ENCODE results near the gene DNTT. TPM values are rescaled to one million over a fixed set of nuclear protein-coding genes. Genes with fewer than 3 reads are reported as not detected.

The DNTT gene
- total and polyA plus RNA-seq, 9 of the 15 experiments (the other 6 are each of a cell fraction or from before 2014, with no cell fraction given): not detected

GRCh38 chr10:96321822-96322221, 17.6 kb downstream of the DNTT start:
- Histone ChIP-seq H3K9ac (ENCODE audit: insufficient read depth in 1 of 2, low read depth in 2 of 2, low read length in 2 of 2) (no peak overlapping the region), H3K36me3 (ENCODE audit: control insufficient read depth, insufficient read depth, low read length) (no peaks in the 10 kb centered on the region), H3K27me3 (ENCODE audit: control insufficient read depth in 2 of 2, insufficient read depth in 2 of 2, low read length in 2 of 2) (peaks cover 4 to 13% of the 10 kb centered on the region in 2 experiments; a peak in 3 of 5 replicates), H3K27ac (ENCODE audit: extremely low read depth, low read depth, low read length) (no peak overlapping the region), H3K79me2 (ENCODE audit: control insufficient read depth, insufficient read depth, low read length) (no peaks in the 10 kb centered on the region), H3K9me3 (replicated peaks; ENCODE audit: control insufficient read depth, insufficient read depth, low read depth, low read length) (no peaks in the 10 kb centered on the region), H3K4me3 (no peak overlapping the region), H3K4me1 (replicated peaks in 1 of 2; ENCODE audit: control insufficient read depth in 2 of 2, insufficient read depth in 2 of 2, low read length in 2 of 2) (no peaks in the 10 kb centered on the region), H2AFZ (ENCODE audit: low read depth, low read length) (no peak overlapping the region), H3K9me1 (ENCODE audit: control insufficient read depth, insufficient read depth, low read length) (no peaks in the 10 kb centered on the region), H3K4me2 (ENCODE audit: insufficient read depth, low read length) (no peak overlapping the region), H4K20me1 (replicated peaks; ENCODE audit: control insufficient read depth, insufficient read depth, low read length) (no peaks in the 10 kb centered on the region)
- POLR2A ChIA-PET: interaction anchor here (0.7 kb wide), 1 partner anchor 12 kb away, joined by 3 read pairs; no protein-coding TSS in a partner anchor
- WGBS (ENCODE audit: insufficient coverage, low coverage, missing lambda C conversion rate): 0% methylated on average over 3 of the region's 5 CpGs
- intact Hi-C loops (cut with micrococcal nuclease) (no loop called here), in situ Hi-C loops (cut with MboI) (loop anchor here (10.0 kb wide), 1 partner anchor 307 kb away; no protein-coding TSS in a partner anchor)
- DNase-seq (ENCODE audit: extremely low read depth in 1 of 4, low spot score in 3 of 4) (no peak), FAIRE-seq (no peak), ATAC-seq (no peak)
- CTCF ChIA-PET (ENCODE audit: low intra/inter-chr PET ratio): no interaction called here
- no TSS peak for BruUV-seq (replicated peaks)
- TF ChIP-seq EHMT2 (IDR thresholded peaks at IDR 0.05) (no peak), CTCF (IDR thresholded peaks at IDR 0.05 in 2 of 3, conservative IDR thresholded peaks at IDR 0.05 in 1 of 3; ENCODE audit: insufficient read depth in 2 of 3, low read depth in 1 of 3, low read length in 3 of 3) (peak; percentile 18 to 46 (median 33); a peak in 3 of 6 replicates), KDM5B (IDR thresholded peaks at IDR 0.05; ENCODE audit: insufficient replicate concordance, low read depth, low read length) (no peak)

GRCh38 chr10:96322275-96322674, 18.0 kb downstream of the DNTT start:
- Histone ChIP-seq H3K79me2 (ENCODE audit: control insufficient read depth, insufficient read depth, low read length) (no peaks in the 10 kb centered on the region), H4K20me1 (replicated peaks; ENCODE audit: control insufficient read depth, insufficient read depth, low read length) (no peaks in the 10 kb centered on the region), H3K4me3 (no peak overlapping the region), H3K9me3 (replicated peaks; ENCODE audit: control insufficient read depth, insufficient read depth, low read depth, low read length) (no peaks in the 10 kb centered on the region), H3K9ac (ENCODE audit: insufficient read depth in 1 of 2, low read depth in 2 of 2, low read length in 2 of 2) (no peak overlapping the region), H3K36me3 (ENCODE audit: control insufficient read depth, insufficient read depth, low read length) (no peaks in the 10 kb centered on the region), H3K4me2 (ENCODE audit: insufficient read depth, low read length) (no peak overlapping the region), H3K4me1 (replicated peaks in 1 of 2; ENCODE audit: control insufficient read depth in 2 of 2, insufficient read depth in 2 of 2, low read length in 2 of 2) (no peaks in the 10 kb centered on the region), H3K27ac (ENCODE audit: extremely low read depth, low read depth, low read length) (no peak overlapping the region), H3K27me3 (ENCODE audit: control insufficient read depth in 2 of 2, insufficient read depth in 2 of 2, low read length in 2 of 2) (peaks cover 4 to 13% of the 10 kb centered on the region in 2 experiments; a peak in 3 of 5 replicates), H3K9me1 (ENCODE audit: control insufficient read depth, insufficient read depth, low read length) (no peaks in the 10 kb centered on the region), H2AFZ (ENCODE audit: low read depth, low read length) (no peak overlapping the region)
- FAIRE-seq (no peak), ATAC-seq (no peak), DNase-seq (ENCODE audit: extremely low read depth in 1 of 4, low spot score in 3 of 4) (no peak)
- ChIA-PET CTCF (ENCODE audit: low intra/inter-chr PET ratio) (no interaction called here), POLR2A (no interaction called here)
- intact Hi-C loops (cut with micrococcal nuclease): no loop called here
- WGBS (ENCODE audit: insufficient coverage, low coverage, missing lambda C conversion rate): 0% methylated on average over 1 of the region's 1 CpG
- no TSS peak for BruUV-seq (replicated peaks)
- in situ Hi-C loops (cut with MboI): loop anchor here (10.0 kb wide), 1 partner anchor 307 kb away; no protein-coding TSS in a partner anchor
- TF ChIP-seq ZBTB34 (CRISPR knock-in tag; IDR thresholded peaks at IDR 0.05) (no peak), ZNF316 (IDR thresholded peaks at IDR 0.05) (peak; percentile 42; the same call in 1 of the 2 replicates), C11orf30 (IDR thresholded peaks at IDR 0.05; ENCODE audit: low read depth) (0 out of 2 replicates have a peak, but pooled peaks have one; percentile 4), MAFF (IDR thresholded peaks at IDR 0.05; ENCODE audit: low read length) (0 out of 2 replicates have a peak, but pooled peaks have one; percentile 25)

Data from K562 (cell line).